ENCODE measurements around the gene RBM47. TPM values are rescaled to one million over a fixed set of nuclear protein-coding genes. Genes with fewer than 3 reads are reported as not detected.
"Not testable (repeated sequence)": the region's sequence is repeated elsewhere in the genome, so short reads cannot be mapped to it uniquely, and the experiment has no call there.

RBM47 gene
- total RNA-seq, 1 donor from 2014 or later = not detected

GRCh38 chr4:40564815-40565483, 64.7 kb downstream of the RBM47 start:
- DNase-seq (ENCODE audit: low read depth in 2 of 2) = no peak

GRCh38 chr4:40564004-40564403, 65.7 kb downstream of the RBM47 start:
- DNase-seq (ENCODE audit: low read depth in 2 of 2) = no peak

- DNase-seq (ENCODE audit: low read depth in 2 of 2) = no peak
Observed at GRCh38 chr4:40563401-40563800, 66.3 kb downstream of the RBM47 start.

- DNase-seq (ENCODE audit: low read depth in 2 of 2) = no peak
Observed at GRCh38 chr4:40562681-40563080, 67.0 kb downstream of the RBM47 start.

- no peak for DNase-seq (ENCODE audit: low read depth in 2 of 2)
Observed at GRCh38 chr4:40562208-40562607, 67.5 kb downstream of the RBM47 start.

GRCh38 chr4:40561543-40562177, 68.0 kb downstream of the RBM47 start:
- not testable (repeated sequence) for DNase-seq (ENCODE audit: low read depth in 2 of 2)

DNA sequence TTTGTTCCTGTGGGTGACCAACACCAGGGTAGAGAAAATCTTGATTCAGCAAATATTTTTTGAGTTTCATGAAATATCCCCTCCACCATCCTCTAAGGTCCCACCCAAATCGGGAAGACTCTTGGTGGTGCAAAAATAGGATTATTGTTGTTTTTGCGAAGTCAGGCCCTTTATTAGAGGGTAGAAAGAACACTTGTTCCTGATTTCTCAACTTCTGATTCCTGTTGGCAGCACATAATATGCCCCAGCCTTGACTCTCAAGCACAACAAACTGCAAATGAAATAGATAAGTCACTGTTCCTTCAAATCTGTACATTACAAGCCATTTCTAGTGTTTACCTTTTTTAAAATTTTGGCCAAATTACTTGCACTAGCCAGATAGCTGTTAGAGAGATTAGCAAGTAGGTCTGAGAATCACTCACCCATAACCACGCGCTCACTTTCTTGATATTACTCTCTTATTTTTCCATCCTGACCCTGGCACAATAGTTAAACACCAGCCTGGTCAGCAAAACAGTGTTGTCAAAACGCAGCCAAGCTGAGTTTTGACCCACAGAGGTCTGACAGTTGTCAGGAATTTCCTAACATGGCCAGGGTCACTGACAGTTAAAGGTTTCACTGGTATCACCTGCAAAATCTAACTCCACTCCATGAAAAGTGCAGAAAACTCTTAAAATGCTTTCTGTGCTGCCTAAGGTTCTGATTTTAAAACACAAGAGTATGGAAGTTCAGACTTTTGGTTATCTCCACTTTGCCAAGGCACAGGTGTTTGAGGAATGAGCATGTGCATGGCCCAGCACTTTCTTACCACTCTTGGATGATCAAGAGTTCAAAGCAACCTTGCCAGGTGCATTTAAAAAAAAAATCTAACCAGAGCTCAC, 69.8 kb downstream of the RBM47 start:
- DNase-seq (ENCODE audit: low read depth in 2 of 2) = no peak

DNA sequence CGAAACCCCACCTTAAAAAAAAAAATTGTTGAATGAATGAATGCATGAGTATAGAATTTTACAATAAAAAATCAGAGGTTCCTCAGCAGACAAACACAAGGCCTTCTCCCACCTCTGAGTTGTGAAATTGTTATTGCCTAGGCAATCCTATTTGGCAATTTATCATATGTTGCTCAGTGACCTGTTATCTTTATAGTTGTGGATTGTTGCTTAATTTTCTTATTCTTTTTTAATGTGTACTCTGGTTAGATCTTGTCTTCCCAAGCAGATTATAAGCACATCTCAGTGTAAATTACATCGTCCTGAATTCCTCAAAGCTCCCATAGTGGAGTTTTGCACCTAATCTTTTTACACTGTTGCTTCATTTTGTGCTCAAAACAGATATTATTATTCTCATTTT, 71.9 kb downstream of the RBM47 start:
- no peak for DNase-seq (ENCODE audit: low read depth in 2 of 2)

GRCh38 chr4:40555176-40555900, 74.3 kb downstream of the RBM47 start:
- no peak for DNase-seq (ENCODE audit: low read depth in 2 of 2)

DNA sequence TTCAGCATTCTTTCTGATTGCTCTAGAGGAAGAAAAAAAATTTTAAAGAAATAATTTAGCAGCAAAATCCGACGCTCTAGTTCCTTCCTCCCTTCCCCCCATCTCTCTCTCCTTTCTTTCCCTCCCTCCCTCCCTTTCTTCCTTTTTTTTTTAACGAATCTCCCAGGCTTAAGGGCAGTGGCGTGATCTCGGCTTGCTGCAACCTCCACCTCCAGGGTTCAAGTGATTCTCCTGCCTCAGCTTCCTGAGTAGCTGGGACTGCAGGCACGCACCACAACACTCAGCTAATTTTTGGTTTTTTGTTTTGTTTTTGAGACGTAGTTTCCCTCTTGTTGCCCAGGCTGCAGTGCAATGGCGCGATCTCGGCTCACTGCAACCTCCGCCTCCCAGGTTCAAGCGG, 75.0 kb downstream of the RBM47 start:
- not testable (repeated sequence) for DNase-seq (ENCODE audit: low read depth in 2 of 2)

GRCh38 chr4:40553995-40554394, 75.7 kb downstream of the RBM47 start:
- DNase-seq (ENCODE audit: low read depth in 2 of 2) = peak; percentile 23 to 55

- DNase-seq (ENCODE audit: low read depth in 2 of 2) = no peak
Observed at GRCh38 chr4:40552536-40552935, 77.1 kb downstream of the RBM47 start.

DNA sequence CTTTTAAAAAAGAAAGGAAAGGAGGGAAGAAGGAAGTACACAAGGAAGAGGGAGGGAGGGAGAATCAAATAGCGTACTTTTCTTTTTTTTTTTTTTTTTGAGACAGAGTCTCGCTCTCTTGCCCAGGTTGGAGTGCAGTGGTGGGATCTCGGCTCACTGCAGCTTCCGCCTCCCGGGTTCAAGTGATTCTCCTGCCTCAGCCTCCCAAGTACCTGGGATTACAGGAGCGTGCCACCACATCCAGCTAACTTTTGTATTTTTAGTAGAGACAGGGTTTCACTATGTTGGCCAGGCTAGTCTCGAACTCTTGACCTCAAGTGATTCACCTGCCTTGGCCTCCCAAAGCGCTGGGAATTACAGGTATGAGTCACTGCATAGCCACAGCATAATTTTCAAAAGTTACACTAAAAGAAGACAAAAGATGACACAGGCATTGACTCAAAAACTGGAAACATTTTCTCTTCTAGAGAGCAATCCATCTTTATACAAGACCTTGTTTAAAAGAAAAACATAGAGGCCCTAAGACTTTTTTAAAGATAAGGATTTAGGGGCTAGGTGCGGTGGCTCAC, 78.0 kb downstream of the RBM47 start:
- peak in 1 of 2 donors; percentile 8 for DNase-seq (ENCODE audit: low read depth in 2 of 2)

- peak; percentile 41 to 50 for DNase-seq (ENCODE audit: low read depth in 2 of 2)
Observed at GRCh38 chr4:40550948-40551462, 78.7 kb downstream of the RBM47 start.

DNA sequence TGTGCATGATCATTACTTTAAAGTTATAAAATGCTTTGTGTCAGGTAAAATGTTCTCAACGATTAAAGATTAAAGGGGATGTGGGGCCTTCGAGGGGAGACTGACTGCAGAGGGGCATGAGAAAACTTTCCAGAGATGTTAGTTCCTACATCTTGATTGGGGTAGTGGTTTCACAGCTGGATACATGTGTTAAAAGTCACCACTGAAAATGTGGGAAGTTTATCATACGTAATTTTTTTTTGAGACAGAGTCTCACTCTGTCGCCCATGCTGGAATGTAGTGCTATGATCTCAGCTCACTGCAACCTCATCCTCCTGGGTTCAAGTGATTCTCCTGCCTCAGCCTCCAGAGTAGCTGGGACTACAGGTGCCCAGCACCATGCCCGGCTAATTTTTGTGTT, 79.5 kb downstream of the RBM47 start:
- DNase-seq (ENCODE audit: low read depth in 2 of 2) = no peak

GRCh38 chr4:40548256-40548655, 81.4 kb downstream of the RBM47 start:
- DNase-seq (ENCODE audit: low read depth in 2 of 2) = peak in 1 of 2 donors; percentile 47

DNA sequence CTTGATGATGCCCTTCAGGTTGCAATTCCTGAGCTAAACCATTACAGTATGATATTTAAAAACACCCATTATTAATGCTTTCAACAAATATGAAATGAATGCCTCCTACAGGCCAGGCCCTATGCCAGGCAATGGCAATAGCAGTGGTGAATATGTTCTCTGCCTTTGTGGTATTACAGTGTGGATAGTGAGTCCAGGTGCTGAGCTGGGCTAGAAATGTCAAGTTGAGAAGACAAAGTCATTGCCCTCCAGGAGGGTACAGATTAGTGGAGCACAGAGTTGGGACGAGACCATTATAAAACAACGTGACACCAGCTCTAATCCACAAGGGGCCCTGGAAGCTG, 81.9 kb downstream of the RBM47 start:
- no peak for DNase-seq (ENCODE audit: low read depth in 2 of 2)

DNA sequence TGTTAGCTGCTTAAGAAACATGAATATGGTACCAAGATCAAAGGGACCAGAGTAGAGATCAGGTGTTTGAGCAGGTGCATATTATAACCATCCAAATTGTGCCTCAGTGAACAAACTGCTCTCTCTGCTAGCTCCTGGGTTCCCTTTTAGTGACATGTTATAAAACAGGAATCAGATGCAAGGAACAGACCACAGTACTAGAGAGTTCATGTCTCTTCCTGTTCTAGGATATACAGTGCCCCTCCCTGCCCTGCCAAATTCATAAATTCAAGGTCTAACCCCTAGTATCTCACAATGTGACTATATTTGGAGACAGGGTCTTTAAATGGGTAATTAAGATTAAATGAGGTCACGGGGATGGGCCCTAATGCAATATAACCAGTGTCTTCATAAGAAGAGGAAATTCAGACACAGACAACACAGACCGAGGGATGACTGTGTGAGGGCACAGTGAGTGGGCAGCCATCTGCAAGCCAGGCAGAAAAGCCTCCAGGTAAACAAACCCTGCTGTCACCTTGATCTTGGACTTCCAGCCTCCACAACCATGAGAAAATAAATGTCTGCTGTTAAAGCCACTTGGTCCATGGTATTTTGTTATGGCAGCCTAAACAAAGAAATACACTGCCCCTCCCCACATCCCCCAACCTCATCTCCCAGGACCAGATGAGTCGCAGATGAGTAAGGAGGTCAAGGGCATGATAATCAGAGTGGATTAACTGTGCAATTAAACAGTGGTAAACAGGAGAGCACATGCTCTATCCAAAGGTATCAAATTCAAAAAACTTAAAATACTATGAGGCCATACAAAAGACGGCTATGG, 82.5 kb downstream of the RBM47 start:
- DNase-seq (ENCODE audit: low read depth in 2 of 2) = no peak

GRCh38 chr4:40546506-40546905, 83.2 kb downstream of the RBM47 start:
- DNase-seq (ENCODE audit: low read depth in 2 of 2) = no peak

- DNase-seq (ENCODE audit: low read depth in 2 of 2) = not testable (repeated sequence)
Observed at GRCh38 chr4:40545487-40545886, 84.2 kb downstream of the RBM47 start.

All from lung microvascular endothelial cell (primary cell).